Measurements from ENCODE around the gene CCT3.

Gene CCT3

GRCh38 chr1:156319664-156320063, 18.4 kb downstream of the CCT3 start:
- peak in 1 of 2 experiments; percentile 21 for DNase-seq

GRCh38 chr1:156316909-156317308, 21.2 kb downstream of the CCT3 start:
- no peak for DNase-seq

- DNase-seq = no peak
Measured at GRCh38 chr1:156310962-156311361, 27.1 kb downstream of the CCT3 start.

- DNase-seq = no peak
Measured at GRCh38 chr1:156308078-156308477, 30.0 kb downstream of the CCT3 start.

- DNase-seq = no peak
Measured at GRCh38 chr1:156305215-156305614, 32.9 kb downstream of the CCT3 start.

- DNase-seq = no peak
Measured at GRCh38 chr1:156303241-156303640, 34.9 kb downstream of the CCT3 start.

GRCh38 chr1:156298852-156299357, 39.2 kb downstream of the CCT3 start, which contains the start of gene VHLL:
Gene VHLL (minus strand): TSS chr1:156299307. CDS start chr1:156299189, 118 bp downstream.
- DNase-seq = no peak

GRCh38 chr1:156295391-156295947, 42.6 kb downstream of the CCT3 start, which contains the start of gene GLMP:
Gene GLMP (minus strand): TSS chr1:156295679. CDS start chr1:156295645, 34 bp downstream.
- DNase-seq = peak; percentile 55 to 75

GRCh38 chr1:156293895-156294294, 44.2 kb downstream of the CCT3 start:
- no peak for DNase-seq

- no peak for DNase-seq
Measured at GRCh38 chr1:156293098-156293434, 45.0 kb downstream of the CCT3 start.

- DNase-seq = peak; percentile 46 to 73
Measured at GRCh38 chr1:156291226-156292061, 46.6 kb downstream of the CCT3 start.

- no peak for DNase-seq
Measured at GRCh38 chr1:156289857-156290256, 48.2 kb downstream of the CCT3 start.

- DNase-seq = no peak
Measured at GRCh38 chr1:156286061-156286460, 52.0 kb downstream of the CCT3 start.

- DNase-seq = no peak
Measured at GRCh38 chr1:156285437-156285836, 52.7 kb downstream of the CCT3 start.

- DNase-seq = no peak
Measured at GRCh38 chr1:156284757-156285156, 53.3 kb downstream of the CCT3 start.

GRCh38 chr1:156284112-156284511, 54.0 kb downstream of the CCT3 start, which contains the start of gene TMEM79:
Gene TMEM79 (plus strand): TSS chr1:156284325. CDS start chr1:156285227, 902 bp downstream.
- DNase-seq = no peak

GRCh38 chr1:156283521-156283920, 54.6 kb downstream of the CCT3 start:
- no peak for DNase-seq

GRCh38 chr1:156282479-156283222, 55.4 kb downstream of the CCT3 start, which contains the start of gene SMG5:
Gene SMG5 (minus strand): TSS chr1:156282825. CDS start chr1:156282680, 145 bp downstream.
- DNase-seq = peak; percentile 99 to 100

- DNase-seq = peak; percentile 66 to 68
Measured at GRCh38 chr1:156281693-156282478, 56.2 kb downstream of the CCT3 start.

GRCh38 chr1:156281281-156281680, 56.8 kb downstream of the CCT3 start:
- DNase-seq = peak in 1 of 2 experiments; percentile 36

GRCh38 chr1:156279837-156280236, 58.3 kb downstream of the CCT3 start:
- no peak for DNase-seq

GRCh38 chr1:156276966-156277381, 61.1 kb downstream of the CCT3 start:
- DNase-seq = no peak
